ENCODE results near the gene OR5AU1. TPM values are rescaled to one million over a fixed set of nuclear protein-coding genes. Genes with fewer than 3 reads are reported as not detected.

Gene OR5AU1
- total RNA-seq, 1 experiment from 2014 or later: not detected

- TF ChIP-seq CTCF (conservative IDR thresholded peaks at IDR 0.05): no peak
- no peak overlapping the region for H3K4ac ChIP-seq (ENCODE audit: low read depth, low read length)
- H3K18ac ChIP-seq (ENCODE audit: insufficient read length, low read depth, low read length): no peak overlapping the region
- H4K20me1 ChIP-seq (ENCODE audit: control insufficient read depth, insufficient read depth, insufficient read length): no peaks in the 10 kb centered on the region
- no peaks in the 10 kb centered on the region for H3K9me3 ChIP-seq (ENCODE audit: control insufficient read depth, low read depth, low read length)
- no CpG with 5 or more reads among the region's 8 CpGs for WGBS (ENCODE audit: extremely low coverage, insufficient read length, low lambda C conversion rate)
- no peaks in the 10 kb centered on the region for H3K27me3 ChIP-seq (ENCODE audit: insufficient read depth, low read length)
- H2BK120ac ChIP-seq (ENCODE audit: low read depth, low read length, poor library complexity, severe bottlenecking): no peak overlapping the region
- H3K23me2 ChIP-seq (ENCODE audit: insufficient read length, low read depth, low read length, poor library complexity, severe bottlenecking): no peaks in the 10 kb centered on the region
- no peak overlapping the region for H2BK12ac ChIP-seq (ENCODE audit: insufficient read length, low read depth, low read length)
- Mint-ChIP-seq H3K9me3 (no peaks in the 10 kb centered on the region), H3K4me1 (peaks cover 54 to 61% of the 10 kb centered on the region in 2 experiments), H3K36me3 (ENCODE audit: insufficient read depth in 1 of 3, low read depth in 3 of 3) (peaks cover 19 to 34% (median 25%) of the 10 kb centered on the region in 3 experiments; a peak in 6 of 7 replicates), H3K27ac (peak overlapping the region in 1 of 3 experiments; percentile 95; a peak in 2 of 7 replicates), H3K4me3 (no peak overlapping the region; a peak in 1 of 5 replicates), H3K27me3 (ENCODE audit: low read depth) (no peaks in the 10 kb centered on the region)
- H3K56ac ChIP-seq (ENCODE audit: insufficient read length, low read depth, low read length): no peak overlapping the region
- H2BK15ac ChIP-seq (ENCODE audit: low read depth, low read length): no peak overlapping the region
- H4K5ac ChIP-seq (ENCODE audit: insufficient read length, low read depth, low read length): no peak overlapping the region
- no peak overlapping the region for H4K91ac ChIP-seq (ENCODE audit: insufficient read length, low read depth, low read length)
- H3K79me1 ChIP-seq (ENCODE audit: insufficient read depth, low read depth, low read length, poor library complexity, severe bottlenecking): no peaks in the 10 kb centered on the region
- H2AFZ ChIP-seq (ENCODE audit: low read length): no peak overlapping the region
- H3K4me2 ChIP-seq (ENCODE audit: insufficient read depth, insufficient read length, low read length): no peak overlapping the region
- H3K4me1 ChIP-seq (ENCODE audit: insufficient read depth, low read length): no peaks in the 10 kb centered on the region
- H2AK5ac ChIP-seq (ENCODE audit: insufficient read length, low read length): no peak overlapping the region
- H3K23ac ChIP-seq (ENCODE audit: insufficient read length, low read depth, low read length): no peak overlapping the region
- no peak overlapping the region for H3T11ph ChIP-seq (ENCODE audit: low read length)
- no peak overlapping the region for H3K14ac ChIP-seq (ENCODE audit: insufficient read depth, low read length)
- H2BK5ac ChIP-seq (ENCODE audit: insufficient read length, low read length): no peak overlapping the region
- H3K27ac ChIP-seq (ENCODE audit: insufficient read length, low read depth, low read length): no peak overlapping the region
- H3K79me2 ChIP-seq (ENCODE audit: insufficient read depth, low read length): no peaks in the 10 kb centered on the region
- DNase-seq: no peak
- H2BK20ac ChIP-seq (ENCODE audit: low read depth, low read length, poor library complexity, severe bottlenecking): no peak overlapping the region
- H4K8ac ChIP-seq (replicated peaks; ENCODE audit: insufficient read length, low read depth, low read length): no peak overlapping the region
- H3K9ac ChIP-seq (ENCODE audit: extremely low read depth, insufficient read length, low read length): no peak overlapping the region
Observed at GRCh38 chr14:21204167-21205025, 48.5 kb upstream of the OR5AU1 start.

Measured in H9 (cell line).